OCI-LY1 (cell line): ENCODE measurements around the gene FAM216A.

Source experiments
- H2AFZ ChIP-seq: fragments of 200-600 bp; sonication (generic), shearing (Covaris generic); 2 replicates; pipeline ENCODE4 v1.6.0; 2014; ENCODE audit warnings: antibody characterized with exemption, mild to moderate bottlenecking, low read length
- H3F3A ChIP-seq: fragments of 200-600 bp; sonication (generic), shearing (Covaris generic); 2 replicates; pipeline ENCODE4 v1.6.0; 2014; ENCODE audit warnings: mild to moderate bottlenecking, antibody characterized with exemption, low read length, moderate library complexity; ENCODE audit not compliant: insufficient read depth
- H3K27ac ChIP-seq: fragments of 200-600 bp; sonication (generic); 2 replicates; pipeline ENCODE4 v1.5.1; 2014; ENCODE audit warnings: low read length, mixed run types, mild to moderate bottlenecking, low read depth; ENCODE audit not compliant: poor library complexity, severe bottlenecking
- H3K27me3 ChIP-seq: fragments of 200-600 bp; sonication (generic); 2 replicates; pipeline ENCODE4 v1.6.0; 2014; ENCODE audit warnings: antibody characterized with exemption, mild to moderate bottlenecking, low read length, moderate library complexity; ENCODE audit not compliant: insufficient read depth
- H3K36me3 ChIP-seq: fragments of 200-600 bp; sonication (generic); 2 replicates; pipeline ENCODE4 v1.6.1; 2014; ENCODE audit warnings: mild to moderate bottlenecking, antibody characterized with exemption, low read length, moderate library complexity, mixed read lengths; ENCODE audit not compliant: insufficient read depth
- H3K4me1 ChIP-seq: fragments of 200-600 bp; sonication (generic); 2 replicates; pipeline ENCODE4 v1.5.1; 2014; ENCODE audit warnings: mild to moderate bottlenecking, low read length, moderate library complexity; ENCODE audit not compliant: insufficient read depth, severe bottlenecking
- H3K4me2 ChIP-seq: fragments of 200-600 bp; sonication (generic), shearing (Covaris generic); 2 replicates; pipeline ENCODE4 v1.6.1; 2014; ENCODE audit warnings: low read length
- H3K4me3 ChIP-seq: fragments of 200-600 bp; sonication (generic); 2 replicates; pipeline ENCODE4 v1.5.1; 2014; ENCODE audit warnings: low read length, low read depth, mild to moderate bottlenecking, mixed read lengths; ENCODE audit not compliant: poor library complexity, severe bottlenecking
- H3K79me2 ChIP-seq: fragments of 200-600 bp; shearing (Covaris generic); 2 replicates; pipeline ENCODE4 v1.6.1; 2016; ENCODE audit warnings: mixed run types, low read length, mixed read lengths; ENCODE audit not compliant: insufficient read depth
- H3K9ac ChIP-seq: fragments of 200-600 bp; sonication (generic), shearing (Covaris generic); 2 replicates; pipeline ENCODE4 v1.6.1; 2014; ENCODE audit warnings: mild to moderate bottlenecking, low read length, mixed read lengths
- H3K9me2 ChIP-seq: fragments of 200-600 bp; sonication (generic), shearing (Covaris generic); 2 replicates; pipeline ENCODE4 v1.6.1; 2014; ENCODE audit warnings: low read depth, mild to moderate bottlenecking, low read length, mixed read lengths
- H3K9me3 ChIP-seq: fragments of 200-600 bp; shearing (Covaris generic); 2 replicates; pipeline ENCODE4 v1.6.1; 2014; ENCODE audit warnings: low read length, mixed read lengths
- H4K20me1 ChIP-seq: fragments of 200-600 bp; sonication (generic), shearing (Covaris generic); 2 replicates; pipeline ENCODE4 v1.6.0; 2016; ENCODE audit warnings: mild to moderate bottlenecking, low read length; ENCODE audit not compliant: insufficient read depth
- EZH2 ChIP-seq: fragments of 200-600 bp; sonication (generic), shearing (Covaris generic); IDR thresholded peaks from 2 replicates; pipeline ENCODE4 v1.8.0; 2017; ENCODE audit warnings: borderline replicate concordance, mixed run types, mild to moderate bottlenecking, antibody characterized with exemption, low read length, moderate library complexity, mixed read lengths
- TF ChIP-seq, protein P1 (sequence below): fragments of 200-600 bp; sonication (generic), shearing (Covaris generic); IDR thresholded peaks from 2 replicates; pipeline ENCODE4 v1.5.1; 2017; ENCODE audit warnings: mild to moderate bottlenecking, antibody characterized with exemption, low read length, moderate library complexity, mixed read lengths

Gene FAM216A

DNA sequence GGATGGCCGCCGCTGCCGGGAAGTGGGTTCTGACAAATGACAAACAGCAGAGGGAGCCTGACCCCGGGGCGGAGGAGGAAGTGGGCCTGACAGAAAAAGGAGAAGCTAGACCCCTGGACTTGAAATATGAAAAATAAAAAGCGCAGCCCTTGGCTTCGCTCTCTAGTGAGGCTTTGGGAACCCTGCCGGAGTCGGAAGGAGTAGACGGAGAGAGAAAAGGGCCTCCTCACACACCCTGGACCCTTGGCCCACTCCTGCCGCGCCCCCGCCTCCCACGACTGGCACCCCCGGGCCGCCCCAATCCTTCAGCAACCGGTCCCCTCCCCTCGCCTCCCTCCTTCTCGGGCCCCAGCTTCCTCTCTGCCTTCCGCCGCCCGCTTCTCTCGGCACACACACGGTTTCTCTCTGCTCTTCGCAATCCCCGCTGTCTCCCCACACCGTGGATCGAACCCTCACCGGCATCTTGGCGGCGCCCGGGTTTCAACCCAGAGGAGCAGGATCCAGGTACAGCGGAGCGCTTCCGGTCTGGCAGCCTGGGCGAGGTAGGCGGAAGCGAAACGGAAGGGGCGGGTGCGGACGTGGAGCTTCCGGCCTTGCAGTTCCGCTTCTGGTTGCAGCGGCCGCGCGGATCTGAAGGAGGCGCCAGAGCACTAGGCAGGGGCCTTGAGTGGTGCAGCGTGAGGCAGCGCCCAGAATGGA, 18.7 kb upstream of the FAM216A start, which contains the start of gene ARPC3:
TSS of gene ARPC3 (minus strand) at position 539 of the 699 bp plus-strand sequence. CDS start at position 462, 77 bp downstream.
- no peaks in the 10 kb centered on the region for H3F3A ChIP-seq
- H4K20me1 ChIP-seq, result no peaks in the 10 kb centered on the region
- peaks cover 23% of the 10 kb centered on the region for H3K4me1 ChIP-seq
- H3K27me3 ChIP-seq, result no peaks in the 10 kb centered on the region
- peak within 1 kb of the TSS; percentile 62 for H3K4me2 ChIP-seq
- peaks cover 30% of the 10 kb centered on the region for H3K36me3 ChIP-seq
- no peaks in the 10 kb centered on the region for H3K9me2 ChIP-seq
- peak within 1 kb of the TSS; percentile 64 for H3K4me3 ChIP-seq
- no peak within 1 kb of the TSS for H2AFZ ChIP-seq
- TF ChIP-seq, protein P1, sequence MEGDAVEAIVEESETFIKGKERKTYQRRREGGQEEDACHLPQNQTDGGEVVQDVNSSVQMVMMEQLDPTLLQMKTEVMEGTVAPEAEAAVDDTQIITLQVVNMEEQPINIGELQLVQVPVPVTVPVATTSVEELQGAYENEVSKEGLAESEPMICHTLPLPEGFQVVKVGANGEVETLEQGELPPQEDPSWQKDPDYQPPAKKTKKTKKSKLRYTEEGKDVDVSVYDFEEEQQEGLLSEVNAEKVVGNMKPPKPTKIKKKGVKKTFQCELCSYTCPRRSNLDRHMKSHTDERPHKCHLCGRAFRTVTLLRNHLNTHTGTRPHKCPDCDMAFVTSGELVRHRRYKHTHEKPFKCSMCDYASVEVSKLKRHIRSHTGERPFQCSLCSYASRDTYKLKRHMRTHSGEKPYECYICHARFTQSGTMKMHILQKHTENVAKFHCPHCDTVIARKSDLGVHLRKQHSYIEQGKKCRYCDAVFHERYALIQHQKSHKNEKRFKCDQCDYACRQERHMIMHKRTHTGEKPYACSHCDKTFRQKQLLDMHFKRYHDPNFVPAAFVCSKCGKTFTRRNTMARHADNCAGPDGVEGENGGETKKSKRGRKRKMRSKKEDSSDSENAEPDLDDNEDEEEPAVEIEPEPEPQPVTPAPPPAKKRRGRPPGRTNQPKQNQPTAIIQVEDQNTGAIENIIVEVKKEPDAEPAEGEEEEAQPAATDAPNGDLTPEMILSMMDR, result peak; percentile 69
- TF ChIP-seq EZH2, result no peak
- no peaks in the 10 kb centered on the region for H3K9me3 ChIP-seq
- H3K27ac ChIP-seq, result peak within 1 kb of the TSS; percentile 69
- H3K79me2 ChIP-seq, result peaks cover 24% of the 10 kb centered on the region
- H3K9ac ChIP-seq, result peak within 1 kb of the TSS; percentile 65

DNA sequence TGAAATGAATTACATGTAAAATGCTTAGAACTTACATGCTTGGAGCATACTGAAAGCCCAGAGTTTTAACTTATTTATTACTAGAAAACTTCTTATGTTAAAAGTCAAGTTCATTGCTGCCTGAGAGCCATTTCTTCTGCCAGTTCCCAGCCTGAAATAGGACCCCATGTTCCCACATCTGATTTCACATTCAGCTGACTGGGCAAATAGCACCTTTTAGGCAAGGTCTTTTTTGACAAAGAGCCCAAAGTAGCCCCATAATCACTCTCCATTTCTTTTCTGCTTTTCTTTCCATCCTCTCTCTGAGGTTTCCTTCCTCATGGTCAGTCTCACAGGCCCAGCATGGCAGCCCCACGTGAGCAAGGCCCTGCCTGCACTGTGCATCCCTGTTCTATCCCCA, 17.4 kb upstream of the FAM216A start:
- Histone ChIP-seq H3K4me2 (no peak overlapping the region), H3K4me3 (no peak overlapping the region), H3K27me3 (no peaks in the 10 kb centered on the region), H3F3A (no peaks in the 10 kb centered on the region), H3K9ac (no peak overlapping the region), H3K79me2 (peaks cover 24% of the 10 kb centered on the region), H3K27ac (peak overlapping the region; percentile 69), H3K9me3 (no peaks in the 10 kb centered on the region), H2AFZ (no peak overlapping the region), H3K4me1 (peaks cover 31% of the 10 kb centered on the region), H3K36me3 (peaks cover 20% of the 10 kb centered on the region; the same call in 1 of the 2 replicates), H4K20me1 (no peaks in the 10 kb centered on the region), H3K9me2 (no peaks in the 10 kb centered on the region)
- no peak for TF ChIP-seq EZH2
- TF ChIP-seq, protein P1, result no peak

DNA sequence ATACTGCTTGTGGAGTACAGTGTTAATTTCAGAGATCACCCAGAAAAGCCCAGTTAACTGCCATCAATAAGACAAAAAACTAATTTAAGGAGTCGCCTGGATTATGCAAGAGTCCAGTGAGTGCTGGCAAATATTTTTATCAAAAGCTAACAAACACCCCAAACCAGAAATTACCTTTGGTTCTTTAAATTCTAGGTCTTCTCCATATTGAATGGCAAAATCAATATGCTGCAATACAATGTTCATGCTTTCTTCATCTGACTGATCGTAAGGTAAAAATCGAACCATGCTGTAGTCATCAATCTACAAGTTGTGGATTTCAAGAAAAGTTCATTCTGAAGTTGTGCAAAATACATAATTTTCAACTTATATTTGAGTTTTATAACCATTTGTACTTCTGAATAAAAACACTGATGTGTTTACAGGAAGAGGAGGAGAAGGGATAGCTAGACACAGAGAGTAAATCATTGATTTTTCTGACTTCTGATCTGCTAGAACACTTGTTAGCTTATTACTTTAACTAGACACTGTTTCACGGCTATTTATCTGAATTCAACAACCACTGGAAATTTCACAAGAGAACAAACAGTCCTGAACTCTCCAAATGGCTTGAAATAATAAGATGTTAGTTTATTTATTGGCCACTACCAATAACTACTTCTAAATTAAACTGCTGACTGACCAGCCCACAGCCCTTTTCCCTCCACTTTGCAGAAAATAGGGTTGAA, 14.9 kb upstream of the FAM216A start:
- Histone ChIP-seq H3K27me3 (no peaks in the 10 kb centered on the region), H3K4me1 (peaks cover 40% of the 10 kb centered on the region), H3F3A (no peaks in the 10 kb centered on the region), H3K4me2 (no peak overlapping the region), H3K9me3 (no peaks in the 10 kb centered on the region), H4K20me1 (no peaks in the 10 kb centered on the region), H2AFZ (no peak overlapping the region), H3K36me3 (peaks cover 8% of the 10 kb centered on the region; the same call in 1 of the 2 replicates), H3K4me3 (no peak overlapping the region), H3K9ac (no peak overlapping the region), H3K9me2 (no peaks in the 10 kb centered on the region), H3K79me2 (peaks cover 7% of the 10 kb centered on the region), H3K27ac (no peak overlapping the region)
- TF ChIP-seq, protein P1, result no peak
- no peak for TF ChIP-seq EZH2
